LNCAP (cell line): Measurements from ENCODE around the gene TOGARAM2.

Experiments
- CTCF ChIP-seq: fragments of 450-650 bp; IDR thresholded peaks from 2 replicates; pipeline ENCODE4 v1.5.1; 2017; ENCODE audit warnings: mild to moderate bottlenecking

TOGARAM2 gene

GRCh38 chr2:29012211-29012681 is 31.1 kb downstream of the TOGARAM2 start:
- TF ChIP-seq CTCF, result no peak

GRCh38 chr2:29013057-29013780 is 32.1 kb downstream of the TOGARAM2 start:
- no peak for TF ChIP-seq CTCF

GRCh38 chr2:29014331-29014730 is 33.2 kb downstream of the TOGARAM2 start:
- no peak for TF ChIP-seq CTCF

GRCh38 chr2:29014811-29015421 is 33.8 kb downstream of the TOGARAM2 start:
- TF ChIP-seq CTCF, result no peak

GRCh38 chr2:29015701-29016470 is 34.8 kb downstream of the TOGARAM2 start:
- no peak for TF ChIP-seq CTCF

GRCh38 chr2:29016504-29016903 is 35.4 kb downstream of the TOGARAM2 start:
- no peak for TF ChIP-seq CTCF

GRCh38 chr2:29017716-29018435 is 36.8 kb downstream of the TOGARAM2 start:
- no peak for TF ChIP-seq CTCF
